Heart right ventricle (tissue), 16 donors: ENCODE measurements around the gene RASGRF2. TPM values are rescaled to one million over a fixed set of nuclear protein-coding genes. Genes with fewer than 3 reads are reported as not detected.
A peak's percentile ranks its signal among the peaks of the same experiment; 100 is the strongest.

Experiments used
- ATAC-seq, 8 donors: fragments of 200-7000 bp; cut with Tn5 transposase; one replicate each; pipeline ENCODE4 v1.9.1; 2020; ENCODE audit warnings: mild to moderate bottlenecking in 8 of 8, moderate library complexity in 8 of 8, moderate number of reproducible peaks in 1 of 8
- DNase-seq, 2 donors: peaks; one replicate each; pipeline ENCODE4 v3.0.0-alpha.2; 2020
- H3K27ac ChIP-seq, 10 donors: fragments of 200-600 bp; sonication (generic) in 2 of 10; one replicate each; pipeline versions ENCODE4 v1.5.0 to v1.8.0; 2020 to 2022; ENCODE audit warnings: mild to moderate bottlenecking in 3 of 10
- H3K27me3 ChIP-seq, 7 donors: fragments of 200-600 bp; one replicate each; pipeline ENCODE4 v1.8.0; 2021 to 2022; ENCODE audit warnings: mild to moderate bottlenecking in 2 of 7
- H3K36me3 ChIP-seq, 9 donors: fragments of 200-600 bp; sonication (generic) in 1 of 9; one replicate each; pipeline versions ENCODE4 v1.5.0 to v1.8.0; 2020 to 2022; ENCODE audit warnings: mild to moderate bottlenecking in 2 of 9
- H3K4me1 ChIP-seq, 9 donors: fragments of 200-600 bp; sonication (generic) in 1 of 9; one replicate each; pipeline versions ENCODE4 v1.5.0 to v1.8.0; 2020 to 2022; ENCODE audit warnings: mild to moderate bottlenecking in 4 of 9
- H3K4me3 ChIP-seq, 10 donors: fragments of 200-600 bp; sonication (generic) in 2 of 10; one replicate each; pipeline versions ENCODE4 v1.5.0 to v1.8.0; 2020 to 2022; ENCODE audit warnings: mild to moderate bottlenecking in 7 of 10, moderate library complexity in 2 of 10
- H3K9me3 ChIP-seq, 11 donors: fragments of 200-600 bp in 10 of 11; sonication (generic) in 2 of 11; one replicate each; pipeline versions ENCODE4 v1.5.0 to v1.8.0; 2013 to 2022; ENCODE audit warnings: mild to moderate bottlenecking in 2 of 11, control low read depth in 1 of 11, moderate library complexity in 1 of 11
- WGBS, 2 donors: extraction: QIAGEN DNeasy Blood & Tissue Kit; methylation state at CpG; one replicate each; pipeline ENCODE4 v1.1.7; 2013; ENCODE audit warnings: inconsistent platforms in 1 of 2; 5-methylcytosine and 5-hydroxymethylcytosine counted together
- intact Hi-C, 10 donors: fragments of 100-400 bp; cut with DNase I; formaldehyde crosslinking; loops; one replicate each; pipeline versions ENCODE4 v1.11.1 to v1.14.2; 2022
- polyA plus RNA-seq, 2 donors: library from polyadenylated mRNA; stranded (reverse); fragments of 200-250 nt; gene quantifications; one replicate each; pipeline ENCODE4 v1.2.3, GENCODE V29; 2013
- total RNA-seq, 10 donors: library from RNA; stranded (reverse); fragmentation: NEBNext Ultra II Directional in 3 of 10; extraction: Animal tissue kit (Norgen Biotek cat#: 25700) in 3 of 10; gene quantifications; one replicate each; pipeline versions ENCODE4 v1.2.1 to v1.2.4, GENCODE V29; 2021 to 2023
- TF ChIP-seq, protein P1 (sequence below), 9 donors: fragments of 200-600 bp; sonication (generic) in 2 of 9; IDR thresholded peaks; one replicate each; pipeline versions ENCODE4 v1.5.0 to v1.8.0; 2021 to 2022; ENCODE audit warnings: antibody characterized with exemption in 9 of 9, mild to moderate bottlenecking in 5 of 9, moderate library complexity in 1 of 9
- donor health status: Arrhythmogenic right ventricular cardiomyopathy.
- donor health status: ischemic (EF 13 %, LVEDD 7.1; RV severe dilation, severe dysfunction).
- donor health status: healthy with polysubstance abuse.
- donor health status: DM: no; HTN: yes; CAD: no.
- donor health status: DM: no; HTN: no; CAD: no.
- donor health status: ischemic (EF 25% LVEDD 6.9; RV normal size, moderate dysfunction).
- donor health status: ischemic (EF 25% LVEDD 5.7; RV mildly dilated, moderate dysfunction).
- donor health status: healthy.
- donor health status: DM: yes; HTN: yes; CAD: no.
- donor health status: Ischemic cardiomyopathy.
- donor health status: ischemic (EF 35%, LVEDD 5.7; RV mildly dilated, moderate dysfunction).
- donor health status: nonischemic (EF 11% LVEDD 7.7; RV severe dilation, severe dysfunction).
- donor health status: DM: yes; HTN: yes; CAD: no.
- donor health status: PGD.
- donor health status: ischemic (EF 29% LVEDD 5.4; RV normal size, mild dysfunction).
- donor health status: nonischemic (EF 23%, LVEDD 6.1; RV moderate dilation, normal function).

RASGRF2 gene
- total and polyA plus RNA-seq, 12 donors: 2.9 to 13.4 (median 6.8) TPM

DNA sequence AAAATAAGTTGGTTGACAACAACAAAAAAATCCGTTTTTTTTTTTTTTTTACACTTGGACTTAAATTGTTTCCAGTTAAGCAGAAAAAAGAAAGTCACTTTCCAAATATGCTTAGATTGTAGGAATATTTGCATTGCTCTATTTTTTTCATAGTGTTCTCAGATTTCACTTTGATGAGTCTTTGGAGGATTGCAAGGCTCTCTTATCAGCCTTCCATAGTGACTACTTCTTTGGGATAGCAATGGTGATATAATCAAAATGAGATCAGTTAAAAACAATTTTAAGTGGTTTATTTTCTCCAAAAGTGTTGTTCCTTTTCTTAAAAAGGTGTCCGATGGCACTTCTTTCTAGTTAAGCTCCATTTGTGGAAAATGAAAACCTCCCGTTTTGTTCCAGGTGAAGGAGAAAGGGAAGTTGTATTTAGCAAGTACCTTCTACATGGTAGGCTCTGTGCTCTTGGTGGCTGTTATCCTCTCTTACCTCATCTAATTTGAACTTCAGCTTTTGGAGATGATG is 3.9 kb downstream of the RASGRF2 start:
- Histone ChIP-seq H3K4me1 (peaks cover 0 to 46% (median 11%) of the 10 kb centered on the region in 9 donors), H3K9me3 (no peaks in the 10 kb centered on the region), H3K4me3 (peak overlapping the region in 7 of 10 donors; percentile 8 to 77 (median 65)), H3K27me3 (peaks cover 0 to 65% (median 24%) of the 10 kb centered on the region in 7 donors), H3K27ac (peak overlapping the region in 9 of 10 donors; percentile 1 to 92 (median 86)), H3K36me3 (no peaks in the 10 kb centered on the region)
- intact Hi-C loops: loop anchor here in 6 of 10 donors (5.0 kb wide), 6 partner anchors 38 to 143 kb away; no protein-coding TSS in a partner anchor
- TF ChIP-seq, protein P1, sequence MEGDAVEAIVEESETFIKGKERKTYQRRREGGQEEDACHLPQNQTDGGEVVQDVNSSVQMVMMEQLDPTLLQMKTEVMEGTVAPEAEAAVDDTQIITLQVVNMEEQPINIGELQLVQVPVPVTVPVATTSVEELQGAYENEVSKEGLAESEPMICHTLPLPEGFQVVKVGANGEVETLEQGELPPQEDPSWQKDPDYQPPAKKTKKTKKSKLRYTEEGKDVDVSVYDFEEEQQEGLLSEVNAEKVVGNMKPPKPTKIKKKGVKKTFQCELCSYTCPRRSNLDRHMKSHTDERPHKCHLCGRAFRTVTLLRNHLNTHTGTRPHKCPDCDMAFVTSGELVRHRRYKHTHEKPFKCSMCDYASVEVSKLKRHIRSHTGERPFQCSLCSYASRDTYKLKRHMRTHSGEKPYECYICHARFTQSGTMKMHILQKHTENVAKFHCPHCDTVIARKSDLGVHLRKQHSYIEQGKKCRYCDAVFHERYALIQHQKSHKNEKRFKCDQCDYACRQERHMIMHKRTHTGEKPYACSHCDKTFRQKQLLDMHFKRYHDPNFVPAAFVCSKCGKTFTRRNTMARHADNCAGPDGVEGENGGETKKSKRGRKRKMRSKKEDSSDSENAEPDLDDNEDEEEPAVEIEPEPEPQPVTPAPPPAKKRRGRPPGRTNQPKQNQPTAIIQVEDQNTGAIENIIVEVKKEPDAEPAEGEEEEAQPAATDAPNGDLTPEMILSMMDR (IDR thresholded peaks at IDR 0.05): no peak
- WGBS, 2 donors: 45 to 61% methylated on average over 3 of the region's 3 CpGs
- DNase-seq (no peak), ATAC-seq (no peak)

DNA sequence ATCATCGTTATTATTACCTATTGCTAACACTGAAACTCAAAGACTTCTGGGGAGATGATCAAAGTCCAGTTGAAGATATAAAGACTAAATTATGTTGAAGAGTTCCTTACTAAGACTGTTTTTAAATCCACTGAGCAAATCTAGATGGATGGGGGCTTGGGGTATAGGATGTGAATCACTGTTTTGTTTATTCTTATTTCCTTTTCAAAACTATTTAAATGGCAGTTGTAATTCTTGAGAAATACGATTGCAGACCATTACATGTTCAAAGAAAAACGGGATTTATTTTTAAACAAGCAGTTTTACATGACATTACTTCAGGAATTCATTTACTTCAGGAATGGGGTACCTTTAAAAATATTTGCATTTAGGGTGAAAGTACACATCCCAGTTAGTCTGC is 4.3 kb downstream of the RASGRF2 start:
- DNase-seq (no peak), ATAC-seq (no peak)
- H3K4me1 ChIP-seq: peaks cover 0 to 46% (median 11%) of the 10 kb centered on the region in 9 donors
- H3K27ac ChIP-seq: peak overlapping the region in 9 of 10 donors; percentile 1 to 92 (median 86)
- no peaks in the 10 kb centered on the region for H3K9me3 ChIP-seq
- intact Hi-C loops: loop anchor here in 6 of 10 donors (5.0 kb wide), 6 partner anchors 38 to 143 kb away; no protein-coding TSS in a partner anchor
- no peaks in the 10 kb centered on the region for H3K36me3 ChIP-seq
- H3K27me3 ChIP-seq: peaks cover 0 to 61% (median 19%) of the 10 kb centered on the region in 7 donors
- TF ChIP-seq, protein P1 (IDR thresholded peaks at IDR 0.05): no peak
- WGBS, 2 donors: 36 to 53% methylated on average over 3 of the region's 3 CpGs
- H3K4me3 ChIP-seq: peak overlapping the region in 7 of 10 donors; percentile 8 to 77 (median 15)

DNA sequence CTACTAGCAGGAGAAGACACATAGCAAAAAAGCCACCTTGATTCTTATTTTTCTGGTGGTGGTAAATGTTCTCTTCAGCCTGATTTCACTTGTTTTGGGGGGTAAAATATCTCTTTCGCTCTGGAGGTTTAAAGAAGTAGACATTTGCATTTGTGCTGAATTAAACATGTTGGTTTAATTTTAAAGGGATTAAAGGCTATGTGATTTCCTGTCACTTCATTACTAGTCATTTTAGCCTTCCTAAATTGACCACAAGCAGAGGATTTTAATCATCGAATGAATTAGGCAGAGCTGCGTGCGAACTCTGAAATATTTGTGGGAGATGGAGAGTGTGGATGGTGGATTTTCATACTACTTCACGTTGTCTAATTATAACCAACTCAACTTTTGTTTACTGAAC is 4.8 kb downstream of the RASGRF2 start:
- DNase-seq: no peak
- ATAC-seq: no peak
- TF ChIP-seq, protein P1 (IDR thresholded peaks at IDR 0.05): no peak
- Histone ChIP-seq H3K4me3 (peak overlapping the region in 5 of 10 donors; percentile 11 to 77 (median 65)), H3K27me3 (peaks cover 0 to 56% (median 15%) of the 10 kb centered on the region in 7 donors), H3K27ac (peak overlapping the region in 9 of 10 donors; percentile 1 to 92 (median 86)), H3K36me3 (no peaks in the 10 kb centered on the region), H3K9me3 (no peaks in the 10 kb centered on the region), H3K4me1 (peaks cover 0 to 43% (median 11%) of the 10 kb centered on the region in 9 donors)
- WGBS, 2 donors: 58 to 78% methylated on average over 5 of the region's 5 CpGs
- intact Hi-C loops: loop anchor here in 6 of 10 donors (5.0 kb wide), 6 partner anchors 37 to 142 kb away; no protein-coding TSS in a partner anchor

DNA sequence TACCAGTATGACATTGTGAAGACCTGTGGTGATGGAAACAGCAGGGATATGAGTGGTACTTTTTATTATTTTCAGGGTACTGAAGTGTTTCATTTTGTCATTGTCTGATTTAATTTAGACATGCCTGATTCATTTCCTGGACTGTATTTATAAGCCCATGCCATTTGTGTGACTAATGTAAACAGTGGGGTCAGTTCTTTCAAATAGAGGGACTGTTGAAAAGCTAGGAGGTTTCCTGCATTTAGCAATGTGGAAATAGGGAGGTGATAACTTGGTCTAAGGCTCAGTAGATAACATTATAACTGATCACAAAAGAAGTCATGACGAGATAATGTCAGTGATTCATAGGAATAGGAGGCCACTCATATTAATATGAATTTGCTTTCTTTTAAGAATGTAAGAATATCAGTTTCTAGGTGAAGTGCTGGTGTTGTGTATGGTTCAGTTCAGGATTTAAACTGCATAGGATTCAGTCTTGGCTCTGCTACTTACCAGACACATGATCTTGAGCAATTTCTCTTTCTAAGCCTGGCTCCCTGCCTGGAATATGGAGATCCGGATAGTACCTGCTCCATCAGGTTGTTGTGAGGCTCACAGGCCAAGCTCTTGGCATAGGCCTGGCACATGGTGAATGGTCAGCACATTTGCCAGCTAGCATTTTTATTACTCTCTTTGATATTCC is 7.5 kb downstream of the RASGRF2 start:
- intact Hi-C loops: no loop called here
- Histone ChIP-seq H3K27me3 (peaks cover 0 to 30% (median 0%) of the 10 kb centered on the region in 7 donors), H3K9me3 (no peaks in the 10 kb centered on the region), H3K4me1 (peaks cover 0 to 44% (median 7%) of the 10 kb centered on the region in 9 donors), H3K4me3 (no peak overlapping the region), H3K36me3 (no peaks in the 10 kb centered on the region), H3K27ac (peak overlapping the region in 8 of 10 donors; percentile 8 to 68 (median 47))
- WGBS, 2 donors: 52 to 54% methylated on average over 2 of the region's 2 CpGs
- ATAC-seq (peak in 6 of 8 donors; percentile 38 to 75 (median 63)), DNase-seq (peak in 1 of 2 donors; percentile 25)
- TF ChIP-seq, protein P1 (IDR thresholded peaks at IDR 0.05): no peak
